GM12878 (cell line): ENCODE data around the gene IER3IP1. TPM values are rescaled to one million over a fixed set of nuclear protein-coding genes. Genes with fewer than 3 reads are reported as not detected.

Experiments
- ATAC-seq: fragments of 200-7000 bp; cut with Tn5 transposase; 3 replicates; pipeline ENCODE4 v1.9.1; 2020; ENCODE audit warnings: mild to moderate bottlenecking, moderate library complexity
- BruUV-seq: library from RNA; stranded (reverse); fragments of 400-500 nt; replicated peaks from 2 replicates; lab custom pipeline; 2021; lab: Mats Ljungman, UMichigan
- CTCF ChIA-PET: fragments of 300-600 bp; sonication (Branson Sonifier 250); formaldehyde crosslinking; extraction: SDS; loops from one replicate; lab custom pipeline; 2021; ENCODE audit warnings: inconsistent platforms; lab: Yijun Ruan, JAX
- POLR2A ChIA-PET: fragments of 350-600 bp; formaldehyde crosslinking; extraction: SDS; loops from one replicate; lab custom pipeline; 2021; ENCODE audit warnings: inconsistent platforms; lab: Charles Lee
- RAD21 ChIA-PET: fragments of 300-600 bp; sonication (Branson Sonifier 250); formaldehyde crosslinking; loops from one replicate; lab custom pipeline; 2023; ENCODE audit warnings: antibody characterized with exemption; ENCODE audit not compliant: unreplicated experiment; lab: Charles Lee
- SMC1A ChIA-PET: fragments of 300-600 bp; sonication (Branson Sonifier 250); formaldehyde crosslinking; loops from one replicate; lab custom pipeline; 2023; ENCODE audit not compliant: unreplicated experiment, uncharacterized antibody; lab: Charles Lee
- DNase-seq: peaks from one replicate; pipeline ENCODE4 v3.0.0-alpha.2; 2011; ENCODE audit warnings: low read depth, low spot score
- FAIRE-seq: peaks from 3 replicates; lab custom pipeline; 2011; peaks lifted over from hg19 to GRCh38; lab: Jason Lieb, UNC
- H2AFZ ChIP-seq: 2 replicates; pipeline ENCODE4 v1.6.0; 2011; ENCODE audit warnings: low read depth, low read length, control low read depth; ENCODE audit not compliant: control insufficient read depth
- H3K27ac ChIP-seq: 2 replicates; pipeline ENCODE4 v1.5.1; 2011; ENCODE audit warnings: control low read depth; ENCODE audit not compliant: control insufficient read depth, insufficient read depth
- H3K27me3 ChIP-seq, 2 experiments: replicated peaks in 1 of 2; 2 replicates each; pipeline versions ENCODE4 v1.6.0 to v1.6.1; 2011; ENCODE audit warnings: low read length in 1 of 2; ENCODE audit not compliant: control insufficient read depth in 2 of 2, insufficient read depth in 2 of 2
- H3K36me3 ChIP-seq, 2 experiments: 2 replicates each; pipeline ENCODE4 v1.5.1; 2011; ENCODE audit warnings: low read length in 1 of 2; ENCODE audit not compliant: control insufficient read depth in 2 of 2, insufficient read depth in 2 of 2
- H3K4me1 ChIP-seq: 2 replicates; pipeline ENCODE4 v1.6.1; 2011; ENCODE audit warnings: mild to moderate bottlenecking, low read length, moderate library complexity, mixed read lengths; ENCODE audit not compliant: control insufficient read depth, insufficient read depth
- H3K4me2 ChIP-seq: 2 replicates; pipeline ENCODE4 v1.6.0; 2011; ENCODE audit warnings: control low read depth; ENCODE audit not compliant: control insufficient read depth, insufficient read depth
- H3K4me3 ChIP-seq: fragments of 200-600 bp; sonication (generic); 2 replicates; pipeline ENCODE4 v1.5.1; 2016
- H3K79me2 ChIP-seq: 2 replicates; pipeline ENCODE4 v1.6.0; 2011; ENCODE audit warnings: low read length; ENCODE audit not compliant: control insufficient read depth, insufficient read depth
- H3K9ac ChIP-seq: 2 replicates; pipeline ENCODE4 v1.8.0; 2011; ENCODE audit warnings: low read length, control low read depth, mixed read lengths; ENCODE audit not compliant: control insufficient read depth, insufficient read depth
- H3K9me3 ChIP-seq: replicated peaks from 3 replicates; pipeline ENCODE4 v1.5.1; 2011; ENCODE audit warnings: mild to moderate bottlenecking, low read length; ENCODE audit not compliant: control insufficient read depth, insufficient read depth
- H4K20me1 ChIP-seq: 2 replicates; pipeline ENCODE4 v1.6.0; 2011; ENCODE audit not compliant: control insufficient read depth, insufficient read depth
- BCL11A ChIP-seq: IDR thresholded peaks from 2 replicates; pipeline ENCODE4 v1.6.1; 2011; ENCODE audit warnings: low read depth, low read length
- BRCA1 ChIP-seq: IDR thresholded peaks from 2 replicates; pipeline ENCODE4 v1.6.1; 2011; ENCODE audit warnings: low read depth, low read length, improper control_type of control experiment
- HDAC6 ChIP-seq: fragments of 200-600 bp; sonication (generic); IDR thresholded peaks from one replicate; pipeline ENCODE4 v1.8.0; 2017; ENCODE audit warnings: antibody characterized with exemption; ENCODE audit not compliant: unreplicated experiment
- LARP7 ChIP-seq: fragments of 450-650 bp; IDR thresholded peaks from 2 replicates; pipeline ENCODE4 v1.6.1; 2017; ENCODE audit warnings: mild to moderate bottlenecking
- MEF2B ChIP-seq: fragments of 450-650 bp; IDR thresholded peaks from 2 replicates; pipeline ENCODE4 v1.6.1; 2018; ENCODE audit warnings: mild to moderate bottlenecking, moderate library complexity; ENCODE audit not compliant: partially characterized antibody, poor library complexity, severe bottlenecking
- MTA2 ChIP-seq: fragments of 450-650 bp; IDR thresholded peaks from 2 replicates; pipeline ENCODE4 v1.6.1; 2016; ENCODE audit warnings: low read depth, mild to moderate bottlenecking, moderate library complexity
- RCOR1 ChIP-seq: conservative IDR thresholded peaks from 2 replicates; pipeline ENCODE4 v1.6.1; 2012; ENCODE audit warnings: low read depth, low read length, improper control_type of control experiment
- TAF1 ChIP-seq: IDR thresholded peaks from 2 replicates; pipeline ENCODE4 v1.6.1; 2011; ENCODE audit warnings: mild to moderate bottlenecking, low read depth, low read length, borderline replicate concordance
- YY1 ChIP-seq: IDR thresholded peaks from 2 replicates; pipeline ENCODE4 v1.6.1; 2011; ENCODE audit warnings: low read depth, mild to moderate bottlenecking, low read length
- ZBED1 ChIP-seq: IDR thresholded peaks from 2 replicates; pipeline ENCODE4 v1.6.1; 2016; ENCODE audit warnings: borderline replicate concordance
- WGBS: methylation state at CpG from one replicate; pipeline ENCODE4 v1.1.6; 2016; ENCODE audit warnings: low lambda C conversion rate; ENCODE audit not compliant: insufficient replicate concordance, insufficient coverage; ENCODE audit errors: missing lambda C conversion rate; 5-methylcytosine and 5-hydroxymethylcytosine counted together
- in situ Hi-C: fragments of 300-500 bp; cut with MboI; formaldehyde crosslinking; loops from 9 replicates; pipeline ENCODE4 v1.14.3; 2018; ENCODE audit warnings: mixed read lengths
- intact Hi-C: fragments of 100-400 bp; cut with micrococcal nuclease; formaldehyde crosslinking; loops from one replicate; pipeline ENCODE4 v1.14.2; 2022; ENCODE audit not compliant: unreplicated experiment
- polyA plus RNA-seq, 11 experiments: library from polyadenylated mRNA; depleted of rRNA in 4 of 11; unstranded in 6 of 11; stranded (reverse) in 5 of 11; fragments of >200 nt; fragmentation: Nextera tagmentation in 4 of 11; fragmentation: Illumina TruSeq in 1 of 11; extraction: Ambion mirVana in 4 of 11; extraction: Trizol in 1 of 11; gene quantifications; 1 replicate in 1 of 11; 2 replicates in 10 of 11; pipeline versions ENCODE4 v1.2.1 to v1.2.3, GENCODE V29; 2011 to 2016; ENCODE audit warnings: inconsistent platforms in 2 of 11, missing spikeins in 2 of 11, low read depth in 1 of 11
- total RNA-seq, 4 experiments: library from RNA; depleted of rRNA in 3 of 4; stranded (reverse); fragments of >200 nt in 3 of 4; fragmentation: Illumina TruSeq in 1 of 4; extraction: Trizol in 1 of 4; gene quantifications; 2 replicates each; pipeline versions ENCODE4 v1.2.1 to v1.2.3, GENCODE V29; 2013 to 2021

The IER3IP1 gene
- total and polyA plus RNA-seq, 10 of the 15 experiments (the other 5 are each of a cell fraction or from before 2014, with no cell fraction given): 7.9 to 40.9 (median 28.1) TPM

GRCh38 chr18:47146206-47146605 is 30.0 kb downstream of the IER3IP1 start (continued):
- no peak for TF ChIP-seq TAF1
- TF ChIP-seq MEF2B: no peak
- no peak for TF ChIP-seq RCOR1
- TF ChIP-seq LARP7: no peak

- Histone ChIP-seq H3K4me2 (no peak overlapping the region), H2AFZ (no peak overlapping the region), H3K9me3 (no peaks in the 10 kb centered on the region), H3K36me3 (no peaks in the 10 kb centered on the region), H3K9ac (no peak overlapping the region), H3K27me3 (no peaks in the 10 kb centered on the region), H3K4me3 (no peak overlapping the region), H4K20me1 (no peaks in the 10 kb centered on the region), H3K27ac (no peak overlapping the region), H3K4me1 (no peaks in the 10 kb centered on the region), H3K79me2 (peaks cover 1% of the 10 kb centered on the region)
- no TSS peak for BruUV-seq
- CTCF ChIA-PET: interaction anchor here (1.0 kb wide), 1 partner anchor 42 kb away, joined by 3 read pairs; no protein-coding TSS in a partner anchor
- ATAC-seq (no peak), FAIRE-seq (no peak), DNase-seq (no peak)
- in situ Hi-C loops: no loop called here
- intact Hi-C loops: no loop called here
- RAD21 ChIA-PET: no interaction called here
- 86% methylated on average over 4 of the region's 4 CpGs for WGBS
- TF ChIP-seq MTA2: no peak
- no peak for TF ChIP-seq HDAC6
- no peak for TF ChIP-seq ZBED1
- no peak for TF ChIP-seq YY1
- no peak for TF ChIP-seq BRCA1
- TF ChIP-seq BCL11A: no peak
- TF ChIP-seq, all 136 proteins: peak for 0
- ChIA-PET SMC1A (no interaction called here), POLR2A (interaction anchor here (0.6 kb wide), 1 partner anchor 12 kb away, joined by 6 read pairs; no protein-coding TSS in a partner anchor)
Measured at GRCh38 chr18:47143899-47144485, 32.2 kb downstream of the IER3IP1 start.
